Karpas-422 (cell line): ENCODE data around the gene UBXN11. TPM values are rescaled to one million over a fixed set of nuclear protein-coding genes. Genes with fewer than 3 reads are reported as not detected.

Experiments used
- DNase-seq: peaks from one replicate; pipeline ENCODE4 v3.0.0-alpha.2; 2015
- H2AFZ ChIP-seq: fragments of 200-600 bp; sonication (generic); 2 replicates; pipeline ENCODE4 v1.6.1; 2014; ENCODE audit warnings: antibody characterized with exemption, low read length, mixed read lengths
- H3K27ac ChIP-seq: fragments of 200-600 bp; sonication (generic); 2 replicates; pipeline ENCODE4 v1.5.1; 2014; ENCODE audit warnings: mild to moderate bottlenecking, low read length, moderate library complexity
- H3K27me3 ChIP-seq: fragments of 200-600 bp; sonication (generic); 2 replicates; pipeline ENCODE4 v1.6.1; 2014; ENCODE audit warnings: low read length, mixed read lengths
- H3K36me3 ChIP-seq: fragments of 200-600 bp; sonication (generic); 2 replicates; pipeline ENCODE4 v1.6.1; 2014; ENCODE audit warnings: low read length, mixed read lengths; ENCODE audit not compliant: insufficient read depth
- H3K4me1 ChIP-seq: fragments of 200-600 bp; sonication (generic); 2 replicates; pipeline ENCODE4 v1.6.1; 2014; ENCODE audit warnings: mild to moderate bottlenecking, low read length, mixed read lengths
- H3K4me2 ChIP-seq: fragments of 200-600 bp; sonication (generic); 2 replicates; pipeline ENCODE4 v1.6.1; 2014; ENCODE audit warnings: low read length, low read depth, mild to moderate bottlenecking; ENCODE audit not compliant: poor library complexity, severe bottlenecking
- H3K4me3 ChIP-seq: fragments of 200-600 bp; sonication (generic); 2 replicates; pipeline ENCODE4 v1.5.1; 2014; ENCODE audit warnings: mild to moderate bottlenecking, antibody characterized with exemption, low read length, mixed read lengths
- H3K79me2 ChIP-seq: fragments of 200-600 bp; sonication (generic); 2 replicates; pipeline ENCODE4 v1.6.1; 2014; ENCODE audit warnings: mild to moderate bottlenecking, low read length, mixed read lengths
- H3K9ac ChIP-seq: fragments of 200-600 bp; sonication (generic); 2 replicates; pipeline ENCODE4 v1.6.0; 2014; ENCODE audit warnings: low read length
- H3K9me2 ChIP-seq: fragments of 200-600 bp; sonication (generic), shearing (Covaris generic); replicated peaks from 2 replicates; pipeline ENCODE4 v1.6.0; 2014; ENCODE audit warnings: mild to moderate bottlenecking, low read length, moderate library complexity; ENCODE audit not compliant: insufficient read depth
- H3K9me3 ChIP-seq: fragments of 300-700, 200-600 bp; sonication (generic); 2 replicates; pipeline ENCODE4 v1.6.1; 2014; ENCODE audit warnings: low read length, mixed read lengths
- H4K20me1 ChIP-seq: fragments of 200-600 bp; sonication (generic); 2 replicates; pipeline ENCODE4 v1.6.1; 2014; ENCODE audit warnings: mild to moderate bottlenecking, antibody characterized with exemption, low read length, low read depth; ENCODE audit not compliant: insufficient read depth
- total RNA-seq: library from RNA; depleted of rRNA; stranded (reverse); fragments of >200 nt; shearing (Covaris generic); gene quantifications from 2 replicates; pipeline ENCODE4 v1.2.3, GENCODE V29; 2014; ENCODE audit warnings: low replicate concordance

The UBXN11 gene
- total RNA-seq, 1 experiment from 2014 or later = 20.7 TPM

GRCh38 chr1:26283279-26283853, 23.1 kb downstream of the UBXN11 start:
- Histone ChIP-seq H3K9me2 (no peaks in the 10 kb centered on the region), H3K36me3 (peaks cover 4% of the 10 kb centered on the region), H3K27ac (peak overlapping the region; percentile 98), H3K79me2 (peaks cover 22% of the 10 kb centered on the region), H3K9me3 (no peaks in the 10 kb centered on the region), H4K20me1 (no peaks in the 10 kb centered on the region), H3K4me1 (peaks cover 92% of the 10 kb centered on the region), H3K27me3 (no peaks in the 10 kb centered on the region), H2AFZ (no peak overlapping the region), H3K4me2 (peak overlapping the region; percentile 83), H3K9ac (peak overlapping the region; percentile 73), H3K4me3 (peak overlapping the region; percentile 53; the same call in 1 of the 2 replicates)
- DNase-seq = no peak

GRCh38 chr1:26282401-26282918, 24.0 kb downstream of the UBXN11 start:
- H2AFZ ChIP-seq = no peak overlapping the region
- peak; percentile 41 for DNase-seq
- H3K36me3 ChIP-seq = peaks cover 7% of the 10 kb centered on the region
- H3K4me1 ChIP-seq = peaks cover 91% of the 10 kb centered on the region
- H3K9me2 ChIP-seq = no peaks in the 10 kb centered on the region
- H3K79me2 ChIP-seq = peaks cover 22% of the 10 kb centered on the region
- H3K27me3 ChIP-seq = no peaks in the 10 kb centered on the region
- peak overlapping the region; percentile 53; the same call in 1 of the 2 replicates for H3K4me3 ChIP-seq
- peak overlapping the region; percentile 83 for H3K4me2 ChIP-seq
- H3K9ac ChIP-seq = peak overlapping the region; percentile 73
- H4K20me1 ChIP-seq = no peaks in the 10 kb centered on the region
- peak overlapping the region; percentile 98 for H3K27ac ChIP-seq
- no peaks in the 10 kb centered on the region for H3K9me3 ChIP-seq

DNA sequence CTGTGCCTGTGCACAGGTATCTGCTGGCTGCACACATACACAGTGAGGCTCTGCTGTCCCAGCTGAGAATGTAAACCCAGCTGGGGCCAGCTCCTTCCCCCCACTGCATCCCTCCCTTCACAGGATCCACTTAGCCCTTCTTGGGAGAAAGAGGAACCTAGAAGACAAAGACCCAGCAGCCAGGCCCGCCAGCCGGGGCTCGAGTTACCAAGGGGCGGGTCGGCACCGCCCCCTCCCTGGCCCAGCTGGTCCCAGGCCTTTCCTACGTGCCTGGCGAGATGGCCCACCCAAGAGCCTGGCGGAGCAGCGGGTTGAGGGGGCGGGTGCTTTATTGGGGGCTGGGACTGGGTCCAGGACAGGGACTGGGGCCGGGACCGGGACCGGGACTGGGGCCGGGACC, 24.5 kb downstream of the UBXN11 start:
- no peaks in the 10 kb centered on the region for H4K20me1 ChIP-seq
- no peak overlapping the region for H2AFZ ChIP-seq
- H3K79me2 ChIP-seq = peaks cover 22% of the 10 kb centered on the region
- DNase-seq = peak; percentile 82
- H3K27ac ChIP-seq = peak overlapping the region; percentile 98
- peaks cover 12% of the 10 kb centered on the region for H3K36me3 ChIP-seq
- H3K4me2 ChIP-seq = peak overlapping the region; percentile 83
- H3K27me3 ChIP-seq = no peaks in the 10 kb centered on the region
- H3K4me3 ChIP-seq = peak overlapping the region; percentile 73; the same call in 1 of the 2 replicates
- peak overlapping the region; percentile 81 for H3K9ac ChIP-seq
- H3K4me1 ChIP-seq = peaks cover 87% of the 10 kb centered on the region
- H3K9me3 ChIP-seq = no peaks in the 10 kb centered on the region
- no peaks in the 10 kb centered on the region for H3K9me2 ChIP-seq

- Histone ChIP-seq H3K9me3 (no peaks in the 10 kb centered on the region), H2AFZ (no peak overlapping the region), H3K4me2 (peak overlapping the region; percentile 83), H3K4me1 (peaks cover 83% of the 10 kb centered on the region), H3K4me3 (peak overlapping the region; percentile 73; the same call in 1 of the 2 replicates), H3K27me3 (no peaks in the 10 kb centered on the region), H3K9me2 (no peaks in the 10 kb centered on the region), H3K9ac (peak overlapping the region; percentile 81), H4K20me1 (no peaks in the 10 kb centered on the region), H3K79me2 (peaks cover 22% of the 10 kb centered on the region), H3K27ac (peak overlapping the region; percentile 98), H3K36me3 (peaks cover 19% of the 10 kb centered on the region)
- peak; percentile 45 for DNase-seq
These were observed 25.1 kb downstream of the UBXN11 start for GRCh38 chr1:26281091-26281958.

DNA sequence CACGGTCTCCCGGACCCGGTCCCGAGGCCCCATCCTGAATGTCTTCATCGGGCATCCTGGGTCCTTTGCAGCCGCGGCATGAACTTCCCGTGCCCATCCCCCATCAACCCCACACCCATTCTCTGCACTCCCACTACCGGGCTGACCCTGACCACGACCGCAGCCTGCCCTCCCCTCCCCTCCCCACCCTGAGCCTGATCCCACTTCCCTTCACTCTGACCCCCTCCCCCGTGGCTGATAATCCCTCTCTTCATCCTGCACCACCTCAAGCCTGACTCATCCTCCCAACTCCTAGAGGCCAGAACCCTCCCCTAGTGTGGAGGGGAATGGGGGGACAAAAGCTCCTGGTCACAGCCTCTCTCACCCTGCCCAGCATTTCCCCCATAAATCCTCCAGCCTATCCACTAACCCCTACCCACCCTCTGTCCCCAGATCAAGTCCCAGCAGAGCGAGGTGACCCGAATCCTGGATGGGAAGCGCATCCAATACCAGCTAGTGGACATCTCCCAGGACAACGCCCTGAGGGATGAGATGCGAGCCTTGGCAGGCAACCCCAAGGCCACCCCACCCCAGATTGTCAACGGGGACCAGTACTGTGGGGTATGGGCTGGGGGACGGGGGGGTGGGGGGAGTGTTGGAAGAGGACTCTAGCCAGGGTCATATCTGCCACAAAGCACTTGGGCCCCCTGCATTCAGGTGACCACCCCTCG, 25.9 kb downstream of the UBXN11 start:
- no peak for DNase-seq
- no peak overlapping the region for H2AFZ ChIP-seq
- no peaks in the 10 kb centered on the region for H3K9me3 ChIP-seq
- peak overlapping the region; percentile 98 for H3K27ac ChIP-seq
- H3K4me1 ChIP-seq = peaks cover 82% of the 10 kb centered on the region
- peaks cover 22% of the 10 kb centered on the region for H3K79me2 ChIP-seq
- no peaks in the 10 kb centered on the region for H3K27me3 ChIP-seq
- peak overlapping the region; percentile 81 for H3K9ac ChIP-seq
- peak overlapping the region; percentile 73 for H3K4me3 ChIP-seq
- H3K36me3 ChIP-seq = peaks cover 21% of the 10 kb centered on the region
- no peaks in the 10 kb centered on the region for H3K9me2 ChIP-seq
- peak overlapping the region; percentile 83 for H3K4me2 ChIP-seq
- no peaks in the 10 kb centered on the region for H4K20me1 ChIP-seq

DNA sequence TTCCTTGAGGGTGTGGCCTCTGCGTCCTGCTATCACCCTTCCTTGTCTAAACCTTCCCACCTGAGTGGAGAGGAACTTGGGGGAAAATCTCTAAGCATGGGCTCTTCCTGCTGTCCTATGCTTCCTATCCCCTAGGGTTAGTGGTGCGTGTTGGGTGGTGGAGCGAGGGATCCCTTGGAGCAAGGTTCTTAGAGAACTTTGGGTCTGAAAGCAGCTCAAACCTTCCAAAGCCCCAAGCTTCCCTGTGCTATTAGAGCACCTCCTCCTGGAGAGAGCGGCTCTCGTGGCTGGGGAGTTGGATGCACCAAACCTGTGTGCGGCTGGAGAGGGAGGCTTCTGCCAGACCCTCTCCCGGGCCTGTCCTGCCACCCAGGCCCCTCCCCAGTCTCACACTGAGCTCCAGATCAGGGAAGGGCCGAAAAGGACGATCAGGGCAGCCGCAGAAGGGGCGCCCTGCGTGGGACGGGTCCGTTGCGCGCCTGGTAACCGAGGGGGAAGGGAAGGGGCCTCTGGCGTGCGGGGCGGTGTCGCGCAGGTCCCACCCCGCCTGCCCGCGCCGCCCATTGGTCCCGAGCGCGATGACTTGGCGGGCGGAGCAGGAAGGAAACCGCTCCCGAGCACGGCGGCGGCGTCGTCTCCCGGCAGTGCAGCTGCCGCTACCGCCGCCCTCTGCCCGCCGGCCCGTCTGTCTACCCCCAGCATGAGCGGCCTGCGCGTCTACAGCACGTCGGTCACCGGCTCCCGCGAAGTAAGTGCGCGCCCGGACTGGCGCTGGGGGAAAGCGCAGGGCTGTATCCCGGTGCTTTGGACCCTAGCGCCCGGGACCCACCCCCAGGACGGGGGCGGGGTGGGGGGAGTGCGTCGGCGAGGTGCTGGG, 26.7 kb downstream of the UBXN11 start, which contains the start of gene SH3BGRL3:
Gene SH3BGRL3 (plus strand): TSS at position 631 of the 877 bp plus-strand sequence. CDS start 70 bp downstream, at position 701.
- Histone ChIP-seq H3K79me2 (peaks cover 22% of the 10 kb centered on the region), H3K36me3 (peaks cover 21% of the 10 kb centered on the region), H3K27ac (peak within 1 kb of the TSS; percentile 98), H3K9ac (peak within 1 kb of the TSS; percentile 81), H3K4me2 (peak within 1 kb of the TSS; percentile 83), H4K20me1 (no peaks in the 10 kb centered on the region), H3K27me3 (no peaks in the 10 kb centered on the region), H3K4me1 (peaks cover 74% of the 10 kb centered on the region), H3K9me3 (no peaks in the 10 kb centered on the region), H3K4me3 (peak within 1 kb of the TSS; percentile 73), H2AFZ (no peak within 1 kb of the TSS), H3K9me2 (no peaks in the 10 kb centered on the region)
- peak; percentile 95 for DNase-seq

- H3K4me3 ChIP-seq = peak overlapping the region; percentile 73
These were observed 27.5 kb downstream of the UBXN11 start for GRCh38 chr1:26278724-26279455.

More at GRCh38 chr1:26278724-26279455, 27.5 kb downstream of the UBXN11 start:
- peaks cover 22% of the 10 kb centered on the region for H3K79me2 ChIP-seq
- peak overlapping the region; percentile 81 for H3K9ac ChIP-seq
- H3K9me2 ChIP-seq = no peaks in the 10 kb centered on the region
- H4K20me1 ChIP-seq = no peaks in the 10 kb centered on the region
- no peaks in the 10 kb centered on the region for H3K27me3 ChIP-seq
- no peak overlapping the region for H2AFZ ChIP-seq
- peaks cover 21% of the 10 kb centered on the region for H3K36me3 ChIP-seq
- peaks cover 66% of the 10 kb centered on the region for H3K4me1 ChIP-seq
- peak overlapping the region; percentile 83 for H3K4me2 ChIP-seq
- DNase-seq = peak; percentile 63
- H3K27ac ChIP-seq = peak overlapping the region; percentile 98
- no peaks in the 10 kb centered on the region for H3K9me3 ChIP-seq
